ENCODE measurements around the gene PPM1K. TPM values are rescaled to one million over a fixed set of nuclear protein-coding genes. Genes with fewer than 3 reads are reported as not detected.

The PPM1K gene
- total and polyA plus RNA-seq, 2 donors from 2014 or later = 15.4 to 20.9 TPM

DNA sequence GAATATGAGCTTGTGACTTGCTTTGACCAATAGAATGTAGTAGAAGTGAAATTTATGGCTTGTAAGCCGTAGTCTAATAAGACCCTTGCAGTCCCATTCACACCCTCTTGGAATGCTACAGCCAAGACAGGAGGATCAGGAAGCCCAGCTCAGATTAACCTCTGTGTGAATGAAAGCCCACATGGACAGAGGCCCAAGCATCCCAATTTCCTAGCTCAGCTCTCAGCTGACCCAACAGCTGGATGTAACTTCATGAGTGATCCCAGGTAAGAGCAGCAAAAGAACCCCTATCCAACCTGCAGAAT, 12.8 kb upstream of the PPM1K start:
- DNase-seq (no peak), FAIRE-seq (no peak)
- Histone ChIP-seq H3K9me3 (ENCODE audit: control insufficient read depth in 2 of 3, insufficient read depth in 1 of 3, low read length in 3 of 3) (no peaks in the 10 kb centered on the region), H3K9ac (ENCODE audit: low read length in 3 of 3) (no peak overlapping the region), H3K4me1 (ENCODE audit: control insufficient read depth in 2 of 3, insufficient read depth in 2 of 3, low read depth in 1 of 3, low read length in 3 of 3) (no peaks in the 10 kb centered on the region), H3K4me3 (ENCODE audit: low read length in 3 of 3) (no peak overlapping the region), H3K27ac (ENCODE audit: low read depth in 2 of 2, low read length in 2 of 2) (no peak overlapping the region), H3K36me3 (ENCODE audit: control insufficient read depth in 2 of 3, insufficient read depth in 3 of 3, low read length in 3 of 3) (no peaks in the 10 kb centered on the region), H3K27me3 (ENCODE audit: control insufficient read depth, insufficient read depth, low read length) (no peaks in the 10 kb centered on the region)
- TF ChIP-seq CTCF (IDR thresholded peaks at IDR 0.05; ENCODE audit: borderline replicate concordance, extremely low read depth, insufficient read depth) = no peak
- intact Hi-C loops (cut with DNase I) = no loop called here

DNA sequence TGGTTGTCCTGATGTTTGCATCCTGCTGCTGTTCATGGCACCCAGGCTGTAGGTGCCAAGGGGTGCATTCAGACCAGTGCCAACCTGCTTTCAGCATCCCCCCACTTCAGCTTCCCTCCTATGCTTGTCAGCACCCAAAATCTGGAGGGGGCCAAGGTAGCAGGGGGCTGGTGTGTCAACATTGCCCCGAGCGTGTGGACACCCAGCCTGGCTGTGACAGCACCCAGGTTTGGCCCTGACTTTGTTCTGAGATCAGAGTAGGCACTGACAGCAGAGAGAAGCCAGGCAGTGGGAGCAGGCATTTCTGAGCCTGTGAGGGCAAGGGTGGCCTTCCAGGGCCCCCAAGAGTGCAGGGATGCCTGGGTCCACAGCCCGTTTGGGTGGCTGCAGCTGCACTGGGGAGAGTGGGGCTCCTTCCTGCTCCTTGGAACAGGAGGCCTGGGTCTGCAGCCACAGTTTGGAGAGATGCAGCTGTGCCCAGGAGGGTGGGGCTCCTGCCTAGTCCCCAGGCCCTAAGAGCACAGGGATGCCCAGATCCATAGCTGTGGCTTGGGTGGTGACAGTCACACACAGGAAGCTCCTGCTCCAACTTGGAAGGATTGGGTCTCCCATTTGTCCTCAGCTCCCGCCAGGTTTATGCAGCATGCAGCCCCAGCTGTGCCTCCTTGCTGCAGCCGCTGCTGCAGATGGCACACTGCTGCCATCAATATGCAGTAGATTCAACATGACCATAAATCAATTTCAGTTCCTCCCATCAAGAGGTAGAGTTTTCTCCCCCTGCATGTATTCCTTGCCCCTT, 12.3 kb upstream of the PPM1K start:
- Histone ChIP-seq H3K36me3 (ENCODE audit: control insufficient read depth in 2 of 3, insufficient read depth in 3 of 3, low read length in 3 of 3) (no peaks in the 10 kb centered on the region), H3K4me1 (ENCODE audit: control insufficient read depth in 2 of 3, insufficient read depth in 2 of 3, low read depth in 1 of 3, low read length in 3 of 3) (no peaks in the 10 kb centered on the region), H3K9me3 (ENCODE audit: control insufficient read depth in 2 of 3, insufficient read depth in 1 of 3, low read length in 3 of 3) (no peaks in the 10 kb centered on the region), H3K4me3 (ENCODE audit: low read length in 3 of 3) (no peak overlapping the region), H3K9ac (ENCODE audit: low read length in 3 of 3) (no peak overlapping the region), H3K27ac (ENCODE audit: low read depth in 2 of 2, low read length in 2 of 2) (no peak overlapping the region), H3K27me3 (ENCODE audit: control insufficient read depth, insufficient read depth, low read length) (no peaks in the 10 kb centered on the region)
- FAIRE-seq (no peak), DNase-seq (no peak)
- no peak for TF ChIP-seq CTCF (IDR thresholded peaks at IDR 0.05; ENCODE audit: borderline replicate concordance, extremely low read depth, insufficient read depth)
- intact Hi-C loops (cut with DNase I) = no loop called here

DNA sequence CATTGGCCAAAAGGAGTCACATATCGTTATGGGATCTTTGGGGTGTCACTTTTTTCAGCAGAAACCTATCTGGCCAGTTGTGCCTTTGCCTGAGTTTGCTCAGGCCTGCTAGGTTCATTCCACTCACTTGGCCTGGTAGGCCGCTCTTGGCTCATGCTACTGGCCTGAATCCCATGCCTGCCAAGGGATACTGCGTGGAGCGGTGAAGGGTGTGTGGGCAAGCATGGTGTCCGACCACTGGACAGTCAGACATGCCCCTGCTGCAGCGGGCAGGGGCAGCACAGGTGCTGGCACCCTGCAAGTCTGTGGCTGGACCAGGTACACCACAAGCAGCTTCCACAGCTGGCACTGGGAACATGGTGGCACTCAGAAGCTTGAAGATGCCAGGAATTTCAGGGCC, 11.3 kb upstream of the PPM1K start:
- no peak for FAIRE-seq
- no peaks in the 10 kb centered on the region for H3K36me3 ChIP-seq (ENCODE audit: control insufficient read depth in 2 of 3, insufficient read depth in 3 of 3, low read length in 3 of 3)
- intact Hi-C loops (cut with DNase I) = no loop called here

More for the DNA sequence above, 11.3 kb upstream of the PPM1K start:
- DNase-seq = no peak
- no peaks in the 10 kb centered on the region for H3K27me3 ChIP-seq (ENCODE audit: control insufficient read depth, insufficient read depth, low read length)
- TF ChIP-seq CTCF (IDR thresholded peaks at IDR 0.05; ENCODE audit: borderline replicate concordance, extremely low read depth, insufficient read depth) = no peak
- H3K4me3 ChIP-seq (ENCODE audit: low read length in 3 of 3) = no peak overlapping the region
- no peak overlapping the region for H3K27ac ChIP-seq (ENCODE audit: low read depth in 2 of 2, low read length in 2 of 2)
- H3K9ac ChIP-seq (ENCODE audit: low read length in 3 of 3) = no peak overlapping the region
- no peaks in the 10 kb centered on the region for H3K4me1 ChIP-seq (ENCODE audit: control insufficient read depth in 2 of 3, insufficient read depth in 2 of 3, low read depth in 1 of 3, low read length in 3 of 3)
- H3K9me3 ChIP-seq (ENCODE audit: control insufficient read depth in 2 of 3, insufficient read depth in 1 of 3, low read length in 3 of 3) = no peaks in the 10 kb centered on the region
